AG04450 (cell line): ENCODE measurements around the gene CATSPER3. TPM values are rescaled to one million over a fixed set of nuclear protein-coding genes. Genes with fewer than 3 reads are reported as not detected.

Experiments
- CTCF ChIA-PET: fragments of 300-600, 350-600 bp; formaldehyde crosslinking; extraction: SDS; loops from one replicate; lab custom pipeline; 2022; ENCODE audit warnings: antibody characterized with exemption, inconsistent platforms; lab: Charles Lee
- POLR2A ChIA-PET: fragments of 350-600 bp; formaldehyde crosslinking; extraction: SDS; loops from one replicate; lab custom pipeline; 2021; ENCODE audit warnings: antibody characterized with exemption, inconsistent platforms; lab: Yijun Ruan, JAX
- DNase-seq: peaks from one replicate; pipeline ENCODE4 v3.0.0-alpha.2; 2011; ENCODE audit warnings: low read depth, low spot score
- H3K27ac ChIP-seq: one replicate; pipeline ENCODE4 v1.5.1; 2012; ENCODE audit warnings: low read depth, low read length, control low read depth
- H3K27me3 ChIP-seq: one replicate; pipeline ENCODE4 v1.6.0; 2012; ENCODE audit warnings: low read length; ENCODE audit not compliant: control insufficient read depth, insufficient read depth
- H3K4me3 ChIP-seq: 2 replicates; pipeline ENCODE4 v1.5.1; 2011; ENCODE audit warnings: mild to moderate bottlenecking, low read depth, low read length, control low read depth
- H3K9me3 ChIP-seq: 2 replicates; pipeline ENCODE4 v1.5.1; 2012; ENCODE audit warnings: low read length; ENCODE audit not compliant: control insufficient read depth, insufficient read depth
- polyA plus RNA-seq: library from polyadenylated mRNA; depleted of rRNA; stranded (reverse); fragments of >200 nt; gene quantifications from 2 replicates; pipeline ENCODE4 v1.2.3, GENCODE V29; 2011
- TF ChIP-seq, protein P1 (sequence below): IDR thresholded peaks from 2 replicates; pipeline ENCODE4 v1.5.1; 2011; ENCODE audit warnings: low read depth, low read length, control low read depth, inconsistent platforms

CATSPER3 gene
- polyA plus RNA-seq, 1 experiment, result 0.22 TPM

DNA sequence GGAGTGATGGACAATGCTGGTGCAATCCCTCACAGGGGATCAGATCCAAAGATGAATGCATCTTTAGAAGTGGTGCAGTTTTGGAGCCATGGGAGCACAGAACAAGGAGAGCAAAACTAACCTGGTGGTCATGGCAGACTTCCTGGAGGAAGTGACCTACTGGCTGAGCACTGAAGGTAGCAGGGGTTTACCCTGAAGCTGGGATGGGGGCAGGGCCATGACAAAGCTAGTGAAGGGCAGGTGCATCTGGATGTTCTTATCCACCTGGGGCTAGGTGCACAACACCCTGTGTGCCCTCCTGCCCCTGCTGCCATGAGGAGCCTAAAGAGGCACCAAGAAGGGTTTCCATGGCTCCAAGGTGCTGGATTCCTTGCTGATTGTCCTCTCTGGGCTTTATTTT lies 77.8 kb downstream of the CATSPER3 start:
- DNase-seq, result no peak
- H3K27me3 ChIP-seq, result peaks cover 75% of the 10 kb centered on the region
- POLR2A ChIA-PET, result no interaction called here

GRCh38 chr5:135046661-135047346 lies 79.1 kb downstream of the CATSPER3 start:
- no peak overlapping the region for H3K27ac ChIP-seq
- H3K9me3 ChIP-seq, result peaks cover 6% of the 10 kb centered on the region; the same call in 1 of the 2 replicates
- peaks cover 74% of the 10 kb centered on the region for H3K27me3 ChIP-seq
- ChIA-PET CTCF (interaction anchor here (0.8 kb wide), 1 partner anchor 158 kb away, joined by 3 read pairs; no protein-coding TSS in a partner anchor), POLR2A (no interaction called here)
- TF ChIP-seq, protein P1, sequence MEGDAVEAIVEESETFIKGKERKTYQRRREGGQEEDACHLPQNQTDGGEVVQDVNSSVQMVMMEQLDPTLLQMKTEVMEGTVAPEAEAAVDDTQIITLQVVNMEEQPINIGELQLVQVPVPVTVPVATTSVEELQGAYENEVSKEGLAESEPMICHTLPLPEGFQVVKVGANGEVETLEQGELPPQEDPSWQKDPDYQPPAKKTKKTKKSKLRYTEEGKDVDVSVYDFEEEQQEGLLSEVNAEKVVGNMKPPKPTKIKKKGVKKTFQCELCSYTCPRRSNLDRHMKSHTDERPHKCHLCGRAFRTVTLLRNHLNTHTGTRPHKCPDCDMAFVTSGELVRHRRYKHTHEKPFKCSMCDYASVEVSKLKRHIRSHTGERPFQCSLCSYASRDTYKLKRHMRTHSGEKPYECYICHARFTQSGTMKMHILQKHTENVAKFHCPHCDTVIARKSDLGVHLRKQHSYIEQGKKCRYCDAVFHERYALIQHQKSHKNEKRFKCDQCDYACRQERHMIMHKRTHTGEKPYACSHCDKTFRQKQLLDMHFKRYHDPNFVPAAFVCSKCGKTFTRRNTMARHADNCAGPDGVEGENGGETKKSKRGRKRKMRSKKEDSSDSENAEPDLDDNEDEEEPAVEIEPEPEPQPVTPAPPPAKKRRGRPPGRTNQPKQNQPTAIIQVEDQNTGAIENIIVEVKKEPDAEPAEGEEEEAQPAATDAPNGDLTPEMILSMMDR, result no peak
- H3K4me3 ChIP-seq, result no peak overlapping the region
- no peak for DNase-seq

More for the DNA sequence above, 77.8 kb downstream of the CATSPER3 start:
- CTCF ChIA-PET, result no interaction called here
- Histone ChIP-seq H3K9me3 (peaks cover 10% of the 10 kb centered on the region), H3K4me3 (no peak overlapping the region), H3K27ac (no peak overlapping the region)
- TF ChIP-seq, protein P1, result no peak

- Histone ChIP-seq H3K9me3 (peaks cover 6% of the 10 kb centered on the region; the same call in 1 of the 2 replicates), H3K27ac (no peak overlapping the region), H3K27me3 (peaks cover 73% of the 10 kb centered on the region), H3K4me3 (no peak overlapping the region)
- ChIA-PET POLR2A (no interaction called here), CTCF (interaction anchor here (0.8 kb wide), 1 partner anchor 158 kb away, joined by 3 read pairs; no protein-coding TSS in a partner anchor)
- DNase-seq, result no peak
- TF ChIP-seq, protein P1, result no peak
Measured at GRCh38 chr5:135047347-135047695, 79.6 kb downstream of the CATSPER3 start.

GRCh38 chr5:135048286-135048685 lies 80.6 kb downstream of the CATSPER3 start:
- peaks cover 6% of the 10 kb centered on the region; the same call in 1 of the 2 replicates for H3K9me3 ChIP-seq
- TF ChIP-seq, protein P1, result no peak
- ChIA-PET POLR2A (interaction anchor here (0.7 kb wide), 1 partner anchor 17 kb away, joined by 3 read pairs; no protein-coding TSS in a partner anchor), CTCF (no interaction called here)
- H3K4me3 ChIP-seq, result no peak overlapping the region
- no peak for DNase-seq
- H3K27me3 ChIP-seq, result peaks cover 70% of the 10 kb centered on the region
- no peak overlapping the region for H3K27ac ChIP-seq

GRCh38 chr5:135048930-135049329 lies 81.2 kb downstream of the CATSPER3 start:
- DNase-seq, result no peak
- ChIA-PET POLR2A (no interaction called here), CTCF (no interaction called here)
- Histone ChIP-seq H3K27ac (no peak overlapping the region), H3K4me3 (no peak overlapping the region), H3K9me3 (peaks cover 6% of the 10 kb centered on the region; the same call in 1 of the 2 replicates), H3K27me3 (peaks cover 70% of the 10 kb centered on the region)
- TF ChIP-seq, protein P1, result no peak
